NCI-H524 treated with DMSO at 0.1 percent for 48 hours (cell line): Measurements from ENCODE around the gene NRBP1.
"Not testable (repeated sequence)": the region's sequence is repeated elsewhere in the genome, so short reads cannot be mapped to it uniquely, and the experiment has no call there.

Source experiments
- DNase-seq: peaks from one replicate; lab custom pipeline; 2025; lab: John Stamatoyannopoulos, UW

The NRBP1 gene

DNA sequence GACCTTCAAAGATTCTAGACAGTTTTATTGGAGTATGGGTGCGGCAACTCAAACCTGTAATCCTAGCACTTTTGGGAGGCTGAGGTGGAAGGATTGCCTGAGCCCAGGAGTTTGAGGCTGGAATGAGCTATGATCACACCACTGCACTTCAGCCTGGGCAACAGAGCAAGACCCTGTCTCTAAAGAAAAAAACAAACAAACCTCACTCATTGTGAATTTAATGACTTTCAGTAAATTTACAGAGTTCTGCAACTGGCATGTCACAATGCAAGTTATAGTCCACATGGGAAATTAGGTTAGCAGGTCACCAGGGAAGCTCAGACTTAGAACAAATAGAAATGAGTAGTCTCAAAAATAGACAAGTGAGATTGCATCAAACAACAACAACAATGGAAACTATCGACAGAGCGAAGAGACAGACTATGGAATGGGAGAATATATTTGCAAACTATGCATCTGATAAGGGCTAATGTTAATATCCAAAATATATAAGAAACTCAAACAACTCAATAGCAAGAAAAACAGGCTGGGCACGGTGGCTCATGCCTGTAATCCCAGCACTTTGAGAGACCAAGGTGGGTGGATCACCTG is 6.7 kb upstream of the NRBP1 start:
- DNase-seq, result no peak

DNA sequence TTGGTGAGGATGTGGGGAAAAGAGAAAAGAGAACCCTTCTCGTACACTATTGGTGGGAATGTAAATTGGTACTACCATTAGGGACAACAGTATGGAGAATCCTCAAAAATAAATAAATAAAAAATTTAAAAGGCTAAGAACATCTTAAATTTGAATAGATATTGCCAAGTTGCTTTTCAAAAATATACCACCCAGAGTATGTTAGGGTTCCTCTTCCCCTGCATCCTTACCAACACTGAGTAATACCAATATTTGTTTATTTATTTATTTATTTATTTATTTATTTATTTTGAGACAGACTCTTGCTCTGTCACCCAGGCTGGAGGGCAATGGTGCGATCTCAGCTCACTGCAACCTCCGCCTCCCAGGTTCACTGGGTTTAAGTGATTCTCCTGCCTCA is 5.5 kb upstream of the NRBP1 start:
- DNase-seq, result no peak

GRCh38 chr2:27425039-27425438 is 3.4 kb upstream of the NRBP1 start:
- not testable (repeated sequence) for DNase-seq

GRCh38 chr2:27427863-27428212 is 593 bp upstream of the NRBP1 start:
- DNase-seq, result no peak

DNA sequence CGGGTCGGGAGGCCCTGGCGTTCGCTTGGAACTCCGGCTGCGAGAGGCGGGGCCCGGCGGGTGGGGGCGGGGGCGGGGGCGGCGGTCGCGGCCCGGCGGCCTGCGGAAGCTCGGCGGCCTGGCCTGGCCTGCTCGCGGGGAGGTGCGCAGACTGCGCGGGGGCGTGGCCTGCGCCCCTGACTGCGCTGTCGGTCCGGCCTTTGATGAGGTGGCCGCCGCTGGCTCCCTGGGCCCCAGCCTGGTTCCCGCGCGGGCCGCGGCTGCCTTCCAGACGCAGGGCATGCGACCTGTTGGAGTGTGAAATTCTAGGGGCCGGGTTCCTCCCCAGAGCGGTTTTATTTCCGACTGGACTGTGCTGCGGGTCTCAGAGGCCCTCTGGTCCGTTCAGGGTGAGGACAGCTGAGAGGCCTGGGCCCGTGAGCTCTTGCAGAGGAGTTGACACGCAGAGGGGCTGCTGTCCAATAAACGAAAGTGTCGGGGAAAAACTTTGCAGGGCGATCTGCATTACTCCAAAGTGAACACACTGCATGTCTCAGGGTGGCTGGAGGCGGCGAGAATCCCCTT is 629 bp downstream of the NRBP1 start:
- no peak for DNase-seq

DNA sequence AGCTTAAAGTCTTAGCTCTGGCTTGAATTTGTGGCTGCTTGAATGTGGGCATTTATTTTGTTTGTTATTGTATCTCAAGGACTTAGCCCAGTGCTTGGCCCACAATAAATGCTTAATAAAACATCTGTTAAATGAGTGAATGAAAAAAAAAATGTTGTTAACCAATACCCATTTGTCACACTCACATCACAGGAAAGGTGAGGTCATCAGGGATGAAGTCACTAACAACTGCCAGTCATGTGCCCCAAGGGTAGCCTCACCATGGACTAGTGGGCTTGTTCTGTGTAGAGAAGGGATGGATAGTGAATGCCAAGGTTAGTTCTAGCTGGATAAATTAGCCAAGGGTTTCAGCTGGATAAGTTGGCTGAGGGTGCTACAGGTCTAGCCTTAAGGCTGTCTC is 3.0 kb downstream of the NRBP1 start:
- DNase-seq, result no peak

GRCh38 chr2:27435628-27436027 is 7.2 kb downstream of the NRBP1 start:
- DNase-seq, result no peak

DNA sequence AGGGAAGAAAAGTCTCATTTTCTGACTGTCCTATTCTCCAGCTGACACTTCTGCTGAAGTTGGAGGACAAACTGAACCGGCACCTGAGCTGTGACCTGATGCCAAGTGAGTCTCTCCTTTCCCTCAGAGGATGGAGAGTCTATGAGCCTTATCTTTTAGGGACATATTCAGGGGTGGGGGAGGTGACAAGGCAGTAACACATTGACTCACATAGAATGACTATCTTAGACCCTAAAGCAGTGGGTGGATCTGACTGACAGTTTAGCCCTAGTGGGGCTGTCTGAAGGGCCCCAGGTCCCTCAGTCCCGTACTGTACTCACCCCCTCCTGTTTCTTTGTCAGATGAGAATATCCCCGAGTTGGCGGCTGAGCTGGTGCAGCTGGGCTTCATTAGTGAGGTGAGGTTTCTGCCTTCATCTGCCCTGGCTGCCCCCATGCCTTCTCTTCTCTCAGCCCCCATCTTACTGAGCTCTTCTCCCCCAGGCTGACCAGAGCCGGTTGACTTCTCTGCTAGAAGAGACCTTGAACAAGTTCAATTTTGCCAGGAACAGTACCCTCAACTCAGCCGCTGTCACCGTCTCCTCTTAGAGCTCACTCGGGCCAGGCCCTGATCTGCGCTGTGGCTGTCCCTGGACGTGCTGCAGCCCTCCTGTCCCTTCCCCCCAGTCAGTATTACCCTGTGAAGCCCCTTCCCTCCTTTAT is 12.9 kb downstream of the NRBP1 start:
- DNase-seq, result no peak

DNA sequence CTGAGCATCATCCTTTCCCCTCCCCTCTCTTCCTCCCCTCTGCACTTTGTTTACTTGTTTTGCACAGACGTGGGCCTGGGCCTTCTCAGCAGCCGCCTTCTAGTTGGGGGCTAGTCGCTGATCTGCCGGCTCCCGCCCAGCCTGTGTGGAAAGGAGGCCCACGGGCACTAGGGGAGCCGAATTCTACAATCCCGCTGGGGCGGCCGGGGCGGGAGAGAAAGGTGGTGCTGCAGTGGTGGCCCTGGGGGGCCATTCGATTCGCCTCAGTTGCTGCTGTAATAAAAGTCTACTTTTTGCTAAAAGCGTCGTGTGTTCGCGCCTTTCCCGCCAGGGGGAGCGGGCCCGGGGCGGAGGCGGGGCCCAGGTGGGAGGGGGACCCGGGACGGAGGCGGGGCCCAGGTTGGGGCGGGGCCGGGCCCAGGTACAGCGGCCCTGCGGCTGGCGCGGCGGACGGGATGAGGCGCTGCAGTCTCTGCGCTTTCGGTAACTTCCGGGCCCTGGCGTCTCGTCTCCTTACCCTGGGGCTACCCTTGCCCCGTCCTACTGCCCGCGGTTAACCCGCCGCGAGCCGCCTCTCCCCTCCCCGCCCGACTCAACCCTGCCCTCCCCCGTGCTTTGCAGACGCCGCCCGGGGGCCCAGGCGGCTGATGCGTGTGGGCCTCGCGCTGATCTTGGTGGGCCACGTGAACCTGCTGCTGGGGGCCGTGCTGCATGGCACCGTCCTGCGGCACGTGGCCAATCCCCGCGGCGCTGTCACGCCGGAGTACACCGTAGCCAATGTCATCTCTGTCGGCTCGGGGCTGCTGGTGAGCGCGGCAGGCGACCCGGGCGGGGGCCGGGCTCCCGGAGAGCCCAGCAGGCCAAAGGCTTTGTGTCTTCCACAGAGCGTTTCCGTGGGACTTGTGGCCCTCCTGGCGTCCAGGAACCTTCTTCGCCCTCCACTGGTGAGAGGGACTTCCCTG is 13.8 kb downstream of the NRBP1 start, which contains the start of gene KRTCAP3:
Gene KRTCAP3, plus strand, starts transcription at position 424 of the 962 bp plus-strand sequence. Its CDS starts 32 bp downstream, at position 456.
- DNase-seq, result no peak

DNA sequence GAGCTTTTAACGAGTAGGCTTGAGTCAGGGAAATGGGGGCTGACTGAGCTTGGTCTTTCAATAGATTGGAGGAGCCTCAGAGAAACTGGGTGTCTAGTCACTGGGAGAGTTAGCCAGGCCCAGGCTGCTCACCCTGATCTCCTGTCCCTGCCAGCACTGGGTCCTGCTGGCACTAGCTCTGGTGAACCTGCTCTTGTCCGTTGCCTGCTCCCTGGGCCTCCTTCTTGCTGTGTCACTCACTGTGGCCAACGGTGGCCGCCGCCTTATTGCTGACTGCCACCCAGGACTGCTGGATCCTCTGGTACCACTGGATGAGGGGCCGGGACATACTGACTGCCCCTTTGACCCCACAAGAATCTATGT is 14.5 kb downstream of the NRBP1 start:
- DNase-seq, result no peak

DNA sequence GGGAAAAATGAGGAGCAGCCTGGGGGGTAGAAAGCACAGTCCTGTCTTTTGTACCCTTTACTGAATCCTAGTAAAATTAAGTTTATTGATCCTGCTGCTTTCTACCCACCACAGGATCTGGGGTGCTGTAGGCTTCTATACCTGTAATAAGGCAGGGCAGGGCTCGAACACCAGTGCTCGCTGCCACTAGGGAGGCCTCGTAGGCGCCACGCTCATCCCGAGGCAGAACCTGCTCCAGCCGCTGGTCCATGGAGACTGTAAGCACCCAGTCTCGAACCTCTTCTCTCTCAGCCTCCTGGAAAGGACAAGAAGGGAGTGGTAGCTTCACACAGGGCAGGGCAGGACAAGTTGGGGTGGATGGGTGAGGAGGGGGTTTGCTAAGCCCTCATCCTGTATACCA is 16.7 kb downstream of the NRBP1 start:
- DNase-seq, result no peak

DNA sequence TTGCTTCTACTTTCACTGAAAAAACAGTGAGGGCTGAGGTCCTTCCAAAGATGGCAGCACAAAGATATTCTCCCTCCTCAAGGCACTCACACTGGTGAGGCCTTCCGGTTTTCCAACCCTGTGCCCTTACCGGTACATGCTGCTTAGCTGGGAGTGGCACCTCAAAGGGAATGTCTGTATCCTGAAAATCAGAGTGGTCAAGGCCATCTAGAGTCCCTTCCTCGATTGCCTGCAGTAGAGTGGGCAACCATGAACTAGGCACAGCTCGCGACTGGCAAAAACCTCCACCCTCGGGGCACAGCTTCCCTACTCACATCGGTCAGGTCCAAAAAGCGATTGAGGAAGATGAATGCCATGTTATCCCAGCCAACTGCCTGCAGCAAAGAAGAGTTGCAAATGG is 17.2 kb downstream of the NRBP1 start:
- no peak for DNase-seq

DNA sequence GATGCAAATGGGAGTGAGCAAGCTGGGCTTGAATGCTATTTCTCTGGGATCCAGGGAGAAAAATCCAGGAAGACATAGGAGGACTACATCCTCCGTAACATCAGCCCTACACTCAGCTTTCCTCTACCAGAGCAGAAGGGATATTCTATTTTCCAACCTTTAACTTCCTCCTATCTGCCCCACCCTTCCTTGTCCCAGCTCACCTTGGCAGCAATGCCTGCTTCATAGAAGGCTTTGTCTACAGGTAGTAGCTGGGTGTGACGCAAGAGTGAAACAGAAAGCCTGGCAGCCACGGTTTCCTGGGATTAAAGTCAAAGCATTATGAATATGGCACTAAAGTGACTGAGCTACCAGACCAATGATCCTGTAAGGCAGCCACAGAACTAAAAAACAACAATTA is 17.6 kb downstream of the NRBP1 start:
- DNase-seq, result no peak

DNA sequence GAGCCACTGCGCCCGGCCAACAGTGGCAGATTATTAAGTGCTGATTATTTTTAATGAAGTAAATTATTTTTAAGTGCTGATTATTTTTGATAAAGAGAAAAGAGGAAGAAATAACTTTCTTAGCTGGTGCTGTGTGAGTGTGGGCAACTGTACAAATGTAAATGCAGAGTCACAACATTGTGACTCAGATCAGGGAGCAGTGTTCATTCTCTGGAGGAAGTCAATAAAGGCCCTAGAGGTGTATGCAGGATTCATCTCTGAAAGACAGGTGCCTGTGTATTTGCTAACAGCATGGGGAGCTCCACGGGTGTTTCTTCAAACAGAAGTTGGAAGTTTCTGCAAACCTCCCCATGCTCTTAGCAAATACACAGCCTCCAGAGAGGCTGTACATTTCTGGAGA is 19.9 kb downstream of the NRBP1 start:
- DNase-seq, result no peak

DNA sequence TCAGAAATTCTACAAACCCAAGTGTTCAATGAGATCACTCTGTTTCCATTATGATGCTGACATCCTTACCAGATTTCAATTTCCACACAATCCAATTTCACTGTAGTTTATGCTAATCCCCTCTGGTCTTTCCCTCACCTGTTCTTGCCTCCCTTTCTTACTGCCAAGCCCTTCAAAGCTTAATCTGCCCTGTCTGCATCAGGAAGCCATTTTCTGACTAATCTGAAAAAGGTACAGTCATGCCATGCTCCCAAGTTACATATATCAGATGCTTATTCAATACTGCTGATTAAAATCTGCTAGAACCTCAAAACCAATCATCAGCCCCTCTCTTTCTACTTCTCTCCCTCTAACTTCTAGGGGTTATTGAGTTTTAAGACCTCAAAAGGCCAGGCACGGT is 22.7 kb downstream of the NRBP1 start:
- DNase-seq, result no peak

- DNase-seq, result no peak
Measured at GRCh38 chr2:27453968-27454367, 25.5 kb downstream of the NRBP1 start.

DNA sequence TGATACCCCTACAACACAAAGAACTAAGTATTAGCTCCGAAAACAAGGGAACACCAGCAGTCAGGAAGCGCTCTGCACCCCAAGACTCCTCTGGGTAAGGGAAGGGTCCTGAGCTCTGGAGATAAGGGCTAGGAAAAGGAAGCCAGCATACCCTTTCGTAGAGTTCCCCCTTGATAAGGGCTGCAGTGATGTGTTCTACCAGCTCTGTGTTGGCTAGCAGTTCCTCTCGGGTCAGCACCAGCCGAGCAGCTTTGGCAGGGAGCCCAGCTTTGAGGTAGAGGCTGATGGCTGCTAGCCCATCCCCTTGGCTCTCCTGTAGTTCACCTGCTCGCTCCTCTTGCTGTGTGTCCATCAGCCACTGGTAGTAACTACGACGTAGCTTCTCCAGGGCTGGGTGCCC is 32.7 kb downstream of the NRBP1 start:
- DNase-seq, result no peak

DNA sequence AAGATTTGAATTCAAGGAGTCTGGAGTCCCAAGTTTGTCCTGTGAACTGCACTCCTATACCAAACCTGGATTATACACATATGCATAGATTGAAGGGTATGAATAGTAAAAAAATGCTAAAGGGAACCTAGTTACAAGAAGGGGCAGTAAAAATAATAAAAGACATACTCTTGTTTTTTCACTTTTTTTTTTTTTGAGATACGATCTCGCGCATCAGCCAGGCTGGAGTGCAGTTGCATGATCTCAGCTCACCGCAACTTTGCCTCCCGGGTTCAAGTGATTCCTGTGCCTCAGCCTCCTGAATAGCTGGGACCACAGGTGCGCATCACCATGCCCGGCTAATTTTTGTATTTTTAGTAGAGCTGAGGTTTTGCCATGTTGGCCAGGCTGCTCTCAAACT is 36.0 kb downstream of the NRBP1 start:
- DNase-seq, result no peak

- DNase-seq, result no peak
Measured at GRCh38 chr2:27471961-27472360, 43.5 kb downstream of the NRBP1 start.

DNA sequence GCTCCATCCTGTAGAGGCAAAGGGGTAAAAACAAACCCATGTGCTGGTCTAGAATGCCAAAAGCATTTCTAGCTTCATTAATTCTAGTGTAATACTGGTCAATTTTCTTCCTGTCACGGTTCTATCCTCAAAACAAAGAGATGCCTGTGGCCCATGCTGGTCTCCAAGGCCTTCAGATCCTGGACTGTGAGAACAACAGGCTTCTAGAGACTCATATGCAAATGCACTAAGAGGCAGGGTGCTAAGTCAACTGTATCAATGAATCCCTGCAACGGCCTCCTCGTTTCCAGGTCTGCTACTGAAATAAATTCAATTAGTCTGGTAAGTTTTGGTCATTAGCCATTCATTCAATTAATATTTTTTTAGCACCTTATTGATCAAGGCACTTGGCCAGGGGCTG is 57.1 kb downstream of the NRBP1 start:
- DNase-seq, result no peak

- no peak for DNase-seq
Measured at GRCh38 chr2:27489118-27489497, 60.7 kb downstream of the NRBP1 start.

DNA sequence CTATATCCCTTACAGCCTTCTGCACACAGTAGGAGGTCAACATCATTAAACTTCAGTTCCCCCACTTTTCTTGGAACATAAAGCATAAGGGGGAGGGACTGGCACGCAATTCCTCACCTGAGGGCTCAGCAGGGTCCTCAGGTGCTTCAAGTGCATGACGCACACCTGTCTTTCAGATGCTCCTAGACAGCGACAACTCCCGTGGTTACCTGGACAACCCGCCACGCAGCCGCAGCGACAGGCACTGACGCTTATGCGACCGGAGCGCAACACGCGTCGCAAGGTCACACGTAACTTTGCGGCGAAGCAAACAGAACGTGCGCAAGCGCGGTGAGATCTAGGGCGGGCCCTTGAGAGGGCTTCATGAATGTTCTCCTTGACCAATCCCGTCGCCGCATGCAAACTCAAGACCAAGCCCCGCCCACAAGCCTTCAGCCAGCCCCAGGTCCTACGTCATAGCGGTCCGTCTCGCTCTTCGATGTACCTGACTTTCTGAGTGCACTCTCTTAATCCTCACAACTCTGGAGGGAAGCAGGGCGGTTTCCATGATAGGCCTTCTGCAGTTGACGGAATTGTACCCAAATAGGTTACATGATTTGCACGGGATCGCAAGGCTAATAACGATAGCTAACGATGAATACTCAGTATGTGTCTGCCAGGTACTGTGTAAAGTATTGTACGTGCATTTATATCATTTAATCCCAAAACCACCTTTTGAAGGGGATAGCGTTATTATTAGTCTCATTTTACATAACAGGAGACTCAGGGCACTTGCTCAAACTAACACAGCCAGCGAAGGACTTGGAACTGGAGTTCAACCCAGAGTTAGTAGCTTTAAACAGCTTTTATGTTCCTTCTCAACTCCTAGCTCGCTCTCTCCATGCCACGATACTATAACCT is 61.3 kb downstream of the NRBP1 start, which contains the start of gene IFT172:
Gene IFT172, minus strand, starts transcription at position 246 of the 900 bp plus-strand sequence. Its CDS starts 90 bp downstream, at position 156.
- peak; percentile 95 for DNase-seq
